Smooth muscle cell (in vitro differentiated cells): ENCODE results near the gene ANTXRL. TPM values are rescaled to one million over a fixed set of nuclear protein-coding genes. Genes with fewer than 3 reads are reported as not detected.

Experiments used
- DNase-seq: peaks from one replicate; lab custom pipeline; 2025; ENCODE audit not compliant: unreplicated experiment; lab: John Stamatoyannopoulos, UW
- H2AFZ ChIP-seq: fragments of 200-600 bp; sonication (generic); 2 replicates; pipeline ENCODE4 v1.6.0; 2016; ENCODE audit warnings: antibody characterized with exemption, low read depth, mild to moderate bottlenecking
- H3F3A ChIP-seq: fragments of 200-600 bp; sonication (generic); 2 replicates; pipeline ENCODE4 v1.6.0; 2017; ENCODE audit warnings: antibody characterized with exemption, low read depth
- H3K27ac ChIP-seq: fragments of 200-600 bp; sonication (generic); 2 replicates; pipeline ENCODE4 v1.5.1; 2016; ENCODE audit warnings: low read depth, mild to moderate bottlenecking
- H3K27me3 ChIP-seq: fragments of 200-600 bp; sonication (generic); 2 replicates; pipeline ENCODE4 v1.6.1; 2016; ENCODE audit warnings: low read depth, mild to moderate bottlenecking
- H3K36me3 ChIP-seq: fragments of 200-600 bp; sonication (generic); 2 replicates; pipeline ENCODE4 v1.5.1; 2016; ENCODE audit warnings: low read depth
- H3K4me1 ChIP-seq: fragments of 200-600 bp; sonication (generic); 2 replicates; pipeline ENCODE4 v1.5.1; 2016; ENCODE audit warnings: low read depth
- H3K4me2 ChIP-seq: fragments of 200-600 bp; sonication (generic); 2 replicates; pipeline ENCODE4 v1.6.0; 2016; ENCODE audit warnings: mild to moderate bottlenecking
- H3K4me3 ChIP-seq: fragments of 200-600 bp; sonication (generic); 2 replicates; pipeline ENCODE4 v1.5.1; 2016; ENCODE audit warnings: mild to moderate bottlenecking
- H3K79me2 ChIP-seq: fragments of 200-600 bp; sonication (generic); 2 replicates; pipeline ENCODE4 v1.6.0; 2016; ENCODE audit warnings: low read depth, mild to moderate bottlenecking
- H3K9ac ChIP-seq: fragments of 200-600 bp; sonication (generic); 2 replicates; pipeline ENCODE4 v1.6.0; 2016; ENCODE audit warnings: low read depth
- H3K9me3 ChIP-seq: fragments of 200-600 bp; sonication (generic); replicated peaks from 2 replicates; pipeline ENCODE4 v1.5.1; 2016; ENCODE audit warnings: low read depth
- H4K20me1 ChIP-seq: fragments of 200-600 bp; sonication (generic); 2 replicates; pipeline ENCODE4 v1.6.0; 2016; ENCODE audit warnings: low read depth
- CTCF ChIP-seq: fragments of 200-600 bp; sonication (generic); IDR thresholded peaks from 2 replicates; pipeline ENCODE4 v1.5.1; 2017; ENCODE audit warnings: borderline replicate concordance, mild to moderate bottlenecking, antibody characterized with exemption; ENCODE audit not compliant: insufficient read depth, poor library complexity, severe bottlenecking
- WGBS: methylation state at CpG from one replicate; pipeline ENCODE4 v1.1.7; 2016; ENCODE audit warnings: low lambda C conversion rate; 5-methylcytosine and 5-hydroxymethylcytosine counted together
- polyA plus RNA-seq: library from polyadenylated mRNA; unstranded; fragments of >200 nt; fragmentation: Nextera tagmentation; extraction: Ambion mirVana; gene quantifications from 2 replicates; pipeline ENCODE4 v1.2.1, GENCODE V29; 2016
- total RNA-seq: library from RNA; depleted of rRNA; stranded (reverse); fragments of >200 nt; gene quantifications from 2 replicates; pipeline ENCODE4 v1.2.3, GENCODE V29; 2014

ANTXRL gene
- total and polyA plus RNA-seq, 2 experiments from 2014 or later, result not detected

- Histone ChIP-seq H3K9ac (no peak overlapping the region), H2AFZ (no peak overlapping the region), H3K27me3 (no peaks in the 10 kb centered on the region), H3K79me2 (no peaks in the 10 kb centered on the region), H3F3A (no peaks in the 10 kb centered on the region), H4K20me1 (no peaks in the 10 kb centered on the region), H3K4me3 (no peak overlapping the region), H3K9me3 (no peaks in the 10 kb centered on the region), H3K4me2 (no peak overlapping the region), H3K36me3 (no peaks in the 10 kb centered on the region), H3K27ac (no peak overlapping the region), H3K4me1 (no peaks in the 10 kb centered on the region)
- TF ChIP-seq CTCF, result no peak
- DNase-seq, result no peak
- 67% methylated on average over 10 of the region's 10 CpGs for WGBS
These were observed 5.2 kb downstream of the ANTXRL start for GRCh38 chr10:46291817-46292572.

- Histone ChIP-seq H4K20me1 (no peaks in the 10 kb centered on the region), H3K9ac (no peak overlapping the region), H2AFZ (no peak overlapping the region), H3K36me3 (no peaks in the 10 kb centered on the region), H3K27ac (no peak overlapping the region), H3K79me2 (no peaks in the 10 kb centered on the region), H3K9me3 (no peaks in the 10 kb centered on the region), H3K27me3 (no peaks in the 10 kb centered on the region), H3K4me2 (no peak overlapping the region), H3K4me3 (no peak overlapping the region), H3F3A (no peaks in the 10 kb centered on the region), H3K4me1 (no peaks in the 10 kb centered on the region)
- WGBS, result 82% methylated on average over 6 of the region's 6 CpGs
- no peak for DNase-seq
- TF ChIP-seq CTCF, result no peak
These were observed 5.8 kb downstream of the ANTXRL start for GRCh38 chr10:46292573-46293023.

GRCh38 chr10:46293228-46293627 lies 6.4 kb downstream of the ANTXRL start:
- Histone ChIP-seq H3K4me1 (no peaks in the 10 kb centered on the region), H3K4me2 (no peak overlapping the region), H3K9ac (no peak overlapping the region), H2AFZ (no peak overlapping the region), H3F3A (no peaks in the 10 kb centered on the region), H3K27ac (no peak overlapping the region), H3K27me3 (no peaks in the 10 kb centered on the region), H3K4me3 (no peak overlapping the region), H3K79me2 (no peaks in the 10 kb centered on the region), H3K9me3 (no peaks in the 10 kb centered on the region), H4K20me1 (no peaks in the 10 kb centered on the region), H3K36me3 (no peaks in the 10 kb centered on the region)
- DNase-seq, result no peak
- 92% methylated on average over 8 of the region's 8 CpGs for WGBS
- no peak for TF ChIP-seq CTCF
